Measurements from ENCODE around the gene UBE2L3. TPM values are rescaled to one million over a fixed set of nuclear protein-coding genes. Genes with fewer than 3 reads are reported as not detected.

The UBE2L3 gene
- total RNA-seq, 1 experiment from 2014 or later = 84.0 TPM

GRCh38 chr22:21651521-21652009 lies 84.1 kb downstream of the UBE2L3 start:
- Histone ChIP-seq H3K4me3 (ENCODE audit: insufficient read depth, low read depth, low read length) (peak overlapping the region; percentile 83), H3K27me3 (ENCODE audit: control insufficient read depth, insufficient read depth, low read length) (no peaks in the 10 kb centered on the region), H3K36me3 (replicated peaks; ENCODE audit: control insufficient read depth, insufficient read depth, low read length) (peaks cover 8% of the 10 kb centered on the region)
- DNase-seq = peak; percentile 83

GRCh38 chr22:21652010-21652546 lies 84.6 kb downstream of the UBE2L3 start:
- Histone ChIP-seq H3K27me3 (ENCODE audit: control insufficient read depth, insufficient read depth, low read length) (no peaks in the 10 kb centered on the region), H3K36me3 (replicated peaks; ENCODE audit: control insufficient read depth, insufficient read depth, low read length) (peaks cover 8% of the 10 kb centered on the region), H3K4me3 (ENCODE audit: insufficient read depth, low read depth, low read length) (peak overlapping the region; percentile 83)
- DNase-seq = peak; percentile 97

- Histone ChIP-seq H3K27me3 (ENCODE audit: control insufficient read depth, insufficient read depth, low read length) (no peaks in the 10 kb centered on the region), H3K36me3 (replicated peaks; ENCODE audit: control insufficient read depth, insufficient read depth, low read length) (peaks cover 8% of the 10 kb centered on the region), H3K4me3 (ENCODE audit: insufficient read depth, low read depth, low read length) (peak overlapping the region; percentile 83)
- peak; percentile 85 for DNase-seq
Observed at GRCh38 chr22:21652547-21653545, 85.3 kb downstream of the UBE2L3 start.

DNA sequence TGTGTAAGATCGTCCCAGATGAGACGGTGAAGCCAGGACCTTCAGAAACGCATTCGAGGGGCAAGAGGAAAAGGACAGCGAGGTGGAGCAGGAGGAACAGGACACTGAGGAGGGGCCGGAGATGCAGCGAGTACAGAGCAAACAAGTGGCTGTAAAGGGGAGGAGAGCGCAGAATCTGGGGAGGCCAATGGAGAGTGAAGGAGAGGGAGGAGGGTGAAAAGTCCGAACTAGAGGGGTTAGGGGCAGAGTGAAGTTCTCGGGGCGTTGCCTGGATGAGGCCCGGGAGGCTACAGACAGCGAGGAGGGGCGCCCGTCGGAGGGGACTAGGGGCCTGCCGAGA lies 89.5 kb downstream of the UBE2L3 start:
- DNase-seq = no peak
- Histone ChIP-seq H3K36me3 (replicated peaks; ENCODE audit: control insufficient read depth, insufficient read depth, low read length) (peaks cover 8% of the 10 kb centered on the region), H3K4me3 (ENCODE audit: insufficient read depth, low read depth, low read length) (peak overlapping the region; percentile 72), H3K27me3 (ENCODE audit: control insufficient read depth, insufficient read depth, low read length) (peaks cover 9% of the 10 kb centered on the region)

DNA sequence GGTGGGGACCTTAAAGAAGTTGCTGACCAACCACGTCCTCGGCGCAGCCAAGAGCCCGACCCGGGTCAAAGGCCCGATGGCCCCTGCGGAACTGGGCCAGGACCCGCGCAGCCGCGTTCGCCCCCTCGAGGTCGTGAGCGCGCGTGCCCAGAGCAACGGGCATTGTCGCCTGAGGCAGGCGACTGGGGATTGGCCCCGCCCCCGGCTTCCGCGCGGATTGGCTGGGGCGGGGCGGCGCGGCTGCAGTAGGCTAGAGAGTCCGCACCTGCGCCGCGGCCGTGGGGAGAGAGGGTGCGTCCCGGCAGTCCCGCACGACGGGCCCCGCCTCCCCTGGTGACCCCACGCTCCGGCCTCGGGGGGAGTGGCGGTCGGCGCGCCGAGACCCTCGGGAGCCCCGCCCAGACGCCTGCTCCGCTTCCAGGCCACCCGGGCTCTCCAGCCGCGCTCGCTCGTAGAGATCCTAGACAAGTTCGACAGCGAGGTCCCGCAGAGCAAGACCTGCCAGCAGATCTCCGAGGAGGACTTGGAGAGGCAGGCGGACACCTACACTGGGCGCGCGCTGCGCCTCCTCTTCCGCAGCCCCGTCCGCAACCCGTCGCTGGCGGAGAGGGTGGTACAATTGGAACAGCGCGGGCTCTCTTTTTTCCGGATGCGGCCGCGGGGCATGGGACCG lies 90.0 kb downstream of the UBE2L3 start:
- Histone ChIP-seq H3K27me3 (ENCODE audit: control insufficient read depth, insufficient read depth, low read length) (peaks cover 9% of the 10 kb centered on the region), H3K36me3 (replicated peaks; ENCODE audit: control insufficient read depth, insufficient read depth, low read length) (peaks cover 8% of the 10 kb centered on the region), H3K4me3 (ENCODE audit: insufficient read depth, low read depth, low read length) (peak overlapping the region; percentile 72)
- DNase-seq = peak; percentile 98

- no peak overlapping the region for H3K4me3 ChIP-seq (ENCODE audit: insufficient read depth, low read depth, low read length)
- H3K27me3 ChIP-seq (ENCODE audit: control insufficient read depth, insufficient read depth, low read length) = peaks cover 9% of the 10 kb centered on the region
- no peaks in the 10 kb centered on the region for H3K36me3 ChIP-seq (replicated peaks; ENCODE audit: control insufficient read depth, insufficient read depth, low read length)
- no peak for DNase-seq
Observed at GRCh38 chr22:21659864-21660525, 92.5 kb downstream of the UBE2L3 start.

DNA sequence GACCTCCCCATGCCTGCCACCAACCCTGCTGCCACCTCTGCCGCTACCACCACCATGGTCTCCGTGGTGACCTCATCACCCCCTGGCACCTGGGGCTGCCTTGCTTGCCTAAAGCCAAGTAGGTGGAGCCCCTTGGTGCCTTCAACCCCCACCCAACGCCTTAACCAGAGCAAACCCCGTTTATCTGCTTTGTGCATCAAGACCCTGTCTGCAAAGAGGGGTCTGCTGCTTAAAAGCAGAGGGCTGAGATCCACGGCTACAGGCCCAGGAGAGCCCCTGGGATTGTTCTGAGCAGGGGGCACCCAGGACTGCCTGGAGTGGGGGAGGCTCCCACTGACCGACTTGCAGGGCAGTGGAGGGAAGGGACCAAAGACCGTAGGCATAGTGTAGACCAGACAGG lies 93.4 kb downstream of the UBE2L3 start:
- H3K27me3 ChIP-seq (ENCODE audit: control insufficient read depth, insufficient read depth, low read length) = peaks cover 9% of the 10 kb centered on the region
- no peak overlapping the region for H3K4me3 ChIP-seq (ENCODE audit: insufficient read depth, low read depth, low read length)
- H3K36me3 ChIP-seq (replicated peaks; ENCODE audit: control insufficient read depth, insufficient read depth, low read length) = no peaks in the 10 kb centered on the region
- DNase-seq = no peak

DNA sequence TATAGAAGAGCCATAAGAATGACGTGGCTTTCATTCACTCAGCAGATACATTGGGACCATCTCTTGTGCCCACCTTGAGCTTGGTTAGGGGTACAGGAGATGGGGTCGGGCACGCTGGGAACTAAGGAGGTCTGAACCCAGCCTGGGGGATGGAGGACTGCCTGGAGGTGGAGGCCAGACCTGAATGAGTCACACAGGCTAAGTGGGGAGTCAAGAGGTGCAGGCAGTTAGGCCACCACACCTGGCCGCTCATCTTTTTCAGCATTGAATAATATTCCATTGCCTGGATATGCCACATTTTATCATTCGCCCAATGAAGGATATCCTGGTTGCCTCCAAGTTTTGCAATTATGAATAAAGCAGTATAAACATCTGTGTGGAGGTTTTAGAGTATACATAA lies 94.5 kb downstream of the UBE2L3 start:
- peaks cover 9% of the 10 kb centered on the region for H3K27me3 ChIP-seq (ENCODE audit: control insufficient read depth, insufficient read depth, low read length)
- H3K4me3 ChIP-seq (ENCODE audit: insufficient read depth, low read depth, low read length) = no peak overlapping the region
- DNase-seq = peak; percentile 15
- no peaks in the 10 kb centered on the region for H3K36me3 ChIP-seq (replicated peaks; ENCODE audit: control insufficient read depth, insufficient read depth, low read length)

DNA sequence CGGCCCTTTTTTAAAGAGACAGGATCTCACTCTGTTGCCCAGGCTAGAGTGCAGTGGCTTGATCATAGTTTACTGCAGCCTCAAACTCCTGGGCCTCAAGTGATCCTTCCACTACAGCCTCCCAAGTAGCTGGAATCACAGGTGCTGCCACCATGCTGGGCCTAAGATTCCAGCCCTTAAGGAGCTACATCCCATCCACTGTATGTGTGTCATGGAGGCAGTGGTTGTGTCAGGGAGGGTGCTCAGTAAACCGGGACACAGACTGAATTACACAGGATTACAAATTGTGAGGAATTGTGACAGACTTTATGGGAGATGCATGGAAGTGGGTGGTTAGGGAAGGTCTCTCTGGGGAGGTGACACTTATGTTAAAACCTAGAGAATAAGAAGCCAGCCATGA lies 96.2 kb downstream of the UBE2L3 start:
- H3K4me3 ChIP-seq (ENCODE audit: insufficient read depth, low read depth, low read length) = no peak overlapping the region
- H3K36me3 ChIP-seq (replicated peaks; ENCODE audit: control insufficient read depth, insufficient read depth, low read length) = no peaks in the 10 kb centered on the region
- peaks cover 6% of the 10 kb centered on the region for H3K27me3 ChIP-seq (ENCODE audit: control insufficient read depth, insufficient read depth, low read length)
- DNase-seq = no peak

- Histone ChIP-seq H3K27me3 (ENCODE audit: control insufficient read depth, insufficient read depth, low read length) (peaks cover 6% of the 10 kb centered on the region), H3K4me3 (ENCODE audit: insufficient read depth, low read depth, low read length) (peak overlapping the region; percentile 83), H3K36me3 (replicated peaks; ENCODE audit: control insufficient read depth, insufficient read depth, low read length) (no peaks in the 10 kb centered on the region)
- peak; percentile 47 for DNase-seq
Observed at GRCh38 chr22:21665047-21665851, 97.7 kb downstream of the UBE2L3 start.

GRCh38 chr22:21666786-21667185 lies 99.3 kb downstream of the UBE2L3 start:
- Histone ChIP-seq H3K27me3 (ENCODE audit: control insufficient read depth, insufficient read depth, low read length) (no peaks in the 10 kb centered on the region), H3K4me3 (ENCODE audit: insufficient read depth, low read depth, low read length) (peak overlapping the region; percentile 83), H3K36me3 (replicated peaks; ENCODE audit: control insufficient read depth, insufficient read depth, low read length) (peaks cover 4% of the 10 kb centered on the region)
- DNase-seq = peak; percentile 60

DNA sequence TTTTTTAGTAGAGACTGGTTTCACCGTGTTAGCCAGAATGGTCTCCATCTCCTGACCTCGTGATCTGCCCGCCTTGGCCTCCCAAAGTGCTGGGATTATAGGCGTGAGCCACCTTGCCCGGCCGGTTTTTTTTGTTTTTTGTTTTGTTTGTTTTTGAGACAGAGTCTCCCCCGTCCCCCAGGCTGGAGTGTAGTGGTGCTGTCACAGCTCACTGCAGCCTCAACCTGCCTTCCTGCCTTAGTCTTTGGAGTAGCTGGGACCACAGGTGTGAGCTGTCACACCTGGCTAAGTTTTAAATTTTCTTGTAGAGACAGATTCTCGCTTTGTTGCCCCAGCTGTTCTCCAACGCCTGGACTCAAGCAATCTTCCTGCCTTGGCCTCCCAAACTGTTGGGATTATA lies 101.5 kb downstream of the UBE2L3 start:
- Histone ChIP-seq H3K27me3 (ENCODE audit: control insufficient read depth, insufficient read depth, low read length) (no peaks in the 10 kb centered on the region), H3K4me3 (ENCODE audit: insufficient read depth, low read depth, low read length) (no peak overlapping the region), H3K36me3 (replicated peaks; ENCODE audit: control insufficient read depth, insufficient read depth, low read length) (peaks cover 11% of the 10 kb centered on the region)
- no peak for DNase-seq

DNA sequence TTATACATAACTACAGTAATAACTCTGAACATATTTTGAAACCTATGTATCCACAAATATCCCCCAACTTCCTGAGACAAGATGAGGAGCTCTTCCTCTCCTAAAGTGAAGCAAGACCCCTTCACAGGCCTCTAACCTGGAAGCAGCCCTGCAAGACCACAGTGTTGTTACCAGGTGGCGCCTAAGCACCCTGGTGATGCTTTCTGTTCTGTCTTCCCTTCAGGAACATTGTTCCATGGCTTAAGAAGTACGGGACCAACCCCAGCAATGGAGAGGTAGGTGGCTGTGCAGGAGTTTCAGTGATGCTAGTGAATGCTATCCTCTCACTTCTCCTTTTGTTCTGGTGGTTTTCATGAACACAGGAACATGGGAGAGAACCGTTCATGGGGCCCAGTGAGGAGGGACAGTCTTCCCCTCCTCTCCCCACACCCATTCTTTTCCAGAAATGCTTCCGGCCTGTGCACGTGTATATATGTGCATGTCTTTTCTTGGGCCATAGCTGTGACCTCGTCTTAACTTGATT lies 104.7 kb downstream of the UBE2L3 start:
- H3K27me3 ChIP-seq (ENCODE audit: control insufficient read depth, insufficient read depth, low read length) = no peaks in the 10 kb centered on the region
- no peak overlapping the region for H3K4me3 ChIP-seq (ENCODE audit: insufficient read depth, low read depth, low read length)
- H3K36me3 ChIP-seq (replicated peaks; ENCODE audit: control insufficient read depth, insufficient read depth, low read length) = peaks cover 16% of the 10 kb centered on the region
- no peak for DNase-seq
